ENCODE measurements around the gene SLC17A4.

The SLC17A4 gene

GRCh38 chr6:25816252-25816651, 61.7 kb downstream of the SLC17A4 start:
- no peak for DNase-seq (ENCODE audit: low read depth in 2 of 2)

- no peak for DNase-seq (ENCODE audit: low read depth in 2 of 2)
Observed at GRCh38 chr6:25821341-25821740, 66.8 kb downstream of the SLC17A4 start.

GRCh38 chr6:25829375-25829774, 74.8 kb downstream of the SLC17A4 start:
- no peak for DNase-seq (ENCODE audit: low read depth in 2 of 2)

- no peak for DNase-seq (ENCODE audit: low read depth in 2 of 2)
Observed at GRCh38 chr6:25830458-25830857, 75.9 kb downstream of the SLC17A4 start.
